Caco-2 (cell line): Measurements from ENCODE around the gene OSCAR. TPM values are rescaled to one million over a fixed set of nuclear protein-coding genes. Genes with fewer than 3 reads are reported as not detected.

Experiments used
- BruUV-seq: library from RNA; stranded (reverse); fragments of 400-500 nt; replicated peaks from 2 replicates; lab custom pipeline; 2021; lab: Mats Ljungman, UMichigan
- CTCF ChIA-PET: fragments of 300-600 bp; sonication (Branson Sonifier 250); formaldehyde crosslinking; loops from one replicate; lab custom pipeline; 2022; ENCODE audit warnings: antibody characterized with exemption; lab: Charles Lee
- POLR2A ChIA-PET: fragments of 300-600 bp; sonication (Branson Sonifier 250); formaldehyde crosslinking; loops from one replicate; lab custom pipeline; 2022; ENCODE audit warnings: antibody characterized with exemption; lab: Charles Lee
- DNase-seq, 2 experiments: peaks; one replicate each; pipeline versions ENCODE4 v3.0.0 to v3.0.0-alpha.2; 2020 to 2022
- H3K27me3 ChIP-seq: replicated peaks from 2 replicates; pipeline ENCODE4 v1.6.0; 2011; ENCODE audit warnings: low read length; ENCODE audit not compliant: control insufficient read depth, insufficient read depth
- H3K36me3 ChIP-seq: 2 replicates; pipeline ENCODE4 v1.5.1; 2011; ENCODE audit warnings: low read length; ENCODE audit not compliant: control insufficient read depth, insufficient read depth
- H3K4me1 ChIP-seq: fragments of 250-450 bp; sonication (Bioruptor Pico); 2 replicates; pipeline ENCODE4 v1.5.1; 2020; ENCODE audit warnings: mild to moderate bottlenecking
- H3K4me3 ChIP-seq: 2 replicates; pipeline ENCODE4 v1.5.1; 2011; ENCODE audit warnings: low read depth, mild to moderate bottlenecking, control low read depth, low read length
- H3K9me3 ChIP-seq: fragments of 250-450 bp; sonication (Bioruptor Pico); 2 replicates; pipeline ENCODE4 v1.5.1; 2020; ENCODE audit warnings: mild to moderate bottlenecking, moderate library complexity
- H3K27ac Mint-ChIP-seq: one replicate; pipeline ENCODE4 v1.8.0; 2022; ENCODE audit warnings: mixed read lengths; ENCODE audit not compliant: unreplicated experiment
- H3K27me3 Mint-ChIP-seq: one replicate; pipeline ENCODE4 v1.8.0; 2022; ENCODE audit warnings: mixed read lengths; ENCODE audit not compliant: insufficient read depth, unreplicated experiment
- H3K36me3 Mint-ChIP-seq: one replicate; pipeline ENCODE4 v1.8.0; 2022; ENCODE audit warnings: mild to moderate bottlenecking, mixed read lengths; ENCODE audit not compliant: insufficient read depth, unreplicated experiment
- H3K4me1 Mint-ChIP-seq: one replicate; pipeline ENCODE4 v1.8.0; 2022; ENCODE audit warnings: low read depth, mixed read lengths; ENCODE audit not compliant: unreplicated experiment
- H3K4me3 Mint-ChIP-seq: one replicate; pipeline ENCODE4 v1.8.0; 2022; ENCODE audit warnings: mild to moderate bottlenecking, moderate library complexity, mixed read lengths; ENCODE audit not compliant: unreplicated experiment
- H3K9me3 Mint-ChIP-seq: one replicate; pipeline ENCODE4 v1.8.0; 2022; ENCODE audit warnings: mixed read lengths; ENCODE audit not compliant: unreplicated experiment
- CTCF ChIP-seq, 2 experiments: fragments of 200-600 bp in 1 of 2; IDR thresholded peaks; 1 replicate in 1 of 2; 2 replicates in 1 of 2; pipeline versions ENCODE4 v1.5.1 to v1.8.0; 2011 to 2022; ENCODE audit warnings: antibody characterized with exemption in 1 of 2, control low read depth in 1 of 2, inconsistent platforms in 1 of 2, low read depth in 1 of 2, low read length in 1 of 2, mild to moderate bottlenecking in 1 of 2, moderate library complexity in 1 of 2; ENCODE audit not compliant: insufficient read depth in 1 of 2, severe bottlenecking in 1 of 2, unreplicated experiment in 1 of 2
- intact Hi-C: fragments of 100-400 bp; cut with micrococcal nuclease; formaldehyde crosslinking; loops from one replicate; pipeline ENCODE4 v1.10.0; 2022; ENCODE audit not compliant: unreplicated experiment
- total RNA-seq: library from RNA; stranded (reverse); gene quantifications from 2 replicates; pipeline ENCODE4 v1.2.3, GENCODE V29; 2022

The OSCAR gene
- total RNA-seq, 1 experiment from 2014 or later: not detected

GRCh38 chr19:54095136-54095858, 5.3 kb downstream of the OSCAR start:
- Mint-ChIP-seq H3K9me3 (peaks cover 9% of the 10 kb centered on the region), H3K4me1 (peaks cover 7% of the 10 kb centered on the region), H3K27ac (no peak overlapping the region), H3K4me3 (peak overlapping the region; percentile 68), H3K36me3 (no peaks in the 10 kb centered on the region), H3K27me3 (peaks cover 7% of the 10 kb centered on the region)
- intact Hi-C loops: no loop called here
- ChIA-PET CTCF (interaction anchor here (0.6 to 1.0 kb wide), 7 partner anchors 34 to 656 kb away, joined by 3 to 8 read pairs (median 4); partner anchors contain the start of gene MBOAT7), POLR2A (interaction anchor here (0.7 kb wide), 1 partner anchor 42 kb away, joined by 3 read pairs; the partner anchor contains the start of gene CNOT3)
- peak overlapping the region; percentile 42 for H3K4me3 ChIP-seq
- TF ChIP-seq CTCF (IDR thresholded peaks at IDR 0.05; ENCODE audit: insufficient read depth in 1 of 2, low read depth in 1 of 2, low read length in 1 of 2, severe bottlenecking in 1 of 2, unreplicated experiment in 1 of 2): no peak
- no peak for DNase-seq
- H3K36me3 ChIP-seq: no peaks in the 10 kb centered on the region
- BruUV-seq: no TSS peak
- H3K27me3 ChIP-seq: no peaks in the 10 kb centered on the region
- no peaks in the 10 kb centered on the region; the same call in 1 of the 2 replicates for H3K9me3 ChIP-seq
- peaks cover 13% of the 10 kb centered on the region for H3K4me1 ChIP-seq

GRCh38 chr19:54094426-54095000, 6.1 kb downstream of the OSCAR start:
- H3K27me3 Mint-ChIP-seq: peaks cover 7% of the 10 kb centered on the region
- ChIA-PET POLR2A (no interaction called here), CTCF (no interaction called here)
- no peaks in the 10 kb centered on the region for H3K36me3 Mint-ChIP-seq
- peaks cover 7% of the 10 kb centered on the region for H3K4me1 Mint-ChIP-seq
- intact Hi-C loops: no loop called here
- Histone ChIP-seq H3K9me3 (no peaks in the 10 kb centered on the region; the same call in 1 of the 2 replicates), H3K4me1 (peaks cover 13% of the 10 kb centered on the region), H3K27me3 (no peaks in the 10 kb centered on the region), H3K4me3 (no peak overlapping the region), H3K36me3 (no peaks in the 10 kb centered on the region)
- no TSS peak for BruUV-seq
- no peak overlapping the region for H3K4me3 Mint-ChIP-seq
- H3K27ac Mint-ChIP-seq: no peak overlapping the region
- no peak for TF ChIP-seq CTCF (IDR thresholded peaks at IDR 0.05; ENCODE audit: insufficient read depth in 1 of 2, low read depth in 1 of 2, low read length in 1 of 2, severe bottlenecking in 1 of 2, unreplicated experiment in 1 of 2)
- H3K9me3 Mint-ChIP-seq: peaks cover 9% of the 10 kb centered on the region
- no peak for DNase-seq

- Histone ChIP-seq H3K27me3 (no peaks in the 10 kb centered on the region), H3K9me3 (peaks cover 23% of the 10 kb centered on the region), H3K36me3 (no peaks in the 10 kb centered on the region), H3K4me3 (no peak overlapping the region), H3K4me1 (no peaks in the 10 kb centered on the region)
- peaks cover 2% of the 10 kb centered on the region for H3K27me3 Mint-ChIP-seq
- ChIA-PET POLR2A (no interaction called here), CTCF (no interaction called here)
- intact Hi-C loops: no loop called here
- H3K36me3 Mint-ChIP-seq: no peaks in the 10 kb centered on the region
- H3K4me1 Mint-ChIP-seq: no peaks in the 10 kb centered on the region
- no peak for DNase-seq
- H3K27ac Mint-ChIP-seq: no peak overlapping the region
- TF ChIP-seq CTCF (IDR thresholded peaks at IDR 0.05; ENCODE audit: insufficient read depth in 1 of 2, low read depth in 1 of 2, low read length in 1 of 2, severe bottlenecking in 1 of 2, unreplicated experiment in 1 of 2): no peak
- H3K9me3 Mint-ChIP-seq: peaks cover 20% of the 10 kb centered on the region
- BruUV-seq: no TSS peak
- no peak overlapping the region for H3K4me3 Mint-ChIP-seq
Observed at GRCh38 chr19:54084410-54084809, 16.2 kb downstream of the OSCAR start.
